Stomach (tissue), 9 donors: Measurements from ENCODE around the gene FASTK. TPM values are rescaled to one million over a fixed set of nuclear protein-coding genes. Genes with fewer than 3 reads are reported as not detected.
A peak's percentile ranks its signal among the peaks of the same experiment; 100 is the strongest.
"Not testable (repeated sequence)": the region's sequence is repeated elsewhere in the genome, so short reads cannot be mapped to it uniquely, and the experiment has no call there.

Source experiments
- DNase-seq, 2 donors: peaks; one replicate each; pipeline versions ENCODE4 v3.0.0 to v3.0.0-alpha.2; 2013 to 2019
- H3K27ac ChIP-seq, 5 donors: fragments of 200-600 bp in 4 of 5; sonication (generic) in 4 of 5; one replicate each; pipeline ENCODE4 v1.5.1; 2013 to 2019; ENCODE audit warnings: mild to moderate bottlenecking in 1 of 5, moderate library complexity in 1 of 5
- H3K27me3 ChIP-seq, 3 donors: fragments of 200-600 bp; sonication (generic); one replicate each; pipeline ENCODE4 v1.5.1; 2017 to 2019; ENCODE audit warnings: mixed run types in 1 of 3
- H3K36me3 ChIP-seq, 4 donors: fragments of 200-600 bp; sonication (generic); 1 replicate in 3 of 4; 2 replicates in 1 of 4; pipeline ENCODE4 v1.5.1; 2016 to 2019
- H3K4me1 ChIP-seq, 4 donors: fragments of 200-600 bp; sonication (generic); one replicate each; pipeline ENCODE4 v1.5.1; 2016 to 2019
- H3K4me3 ChIP-seq, 4 donors: fragments of 200-600 bp; sonication (generic) in 3 of 4; one replicate each; pipeline ENCODE4 v1.5.1; 2016 to 2019; ENCODE audit warnings: mild to moderate bottlenecking in 1 of 4
- H3K9me3 ChIP-seq, 4 donors: fragments of 200-600 bp; sonication (generic); one replicate each; pipeline ENCODE4 v1.5.1; 2016 to 2019
- EP300 ChIP-seq: sonication (generic); formaldehyde crosslinking; IDR thresholded peaks from one replicate; pipeline ENCODE4 v1.6.1; 2017; ENCODE audit warnings: antibody characterized with exemption
- POLR2A ChIP-seq, 4 donors: fragments of 450-650 bp; IDR thresholded peaks; one replicate each; pipeline ENCODE4 v1.6.1; 2016; ENCODE audit warnings: antibody characterized with exemption in 4 of 4, control low read depth in 2 of 4, mild to moderate bottlenecking in 1 of 4, moderate library complexity in 1 of 4
- POLR2AphosphoS5 ChIP-seq, 3 donors: sonication (generic); formaldehyde crosslinking; IDR thresholded peaks; one replicate each; pipeline ENCODE4 v1.6.1; 2016; ENCODE audit warnings: antibody characterized with exemption in 3 of 3
- WGBS, 5 donors: extraction: QIAGEN DNeasy Blood & Tissue Kit in 3 of 5; methylation state at CpG; one replicate each; pipeline versions ENCODE4 v1.1.5 to v1.1.7; 2013 to 2018; 5-methylcytosine and 5-hydroxymethylcytosine counted together
- intact Hi-C: fragments of 100-400 bp; cut with DNase I; formaldehyde crosslinking; loops from one replicate; pipeline ENCODE4 v1.15.1; 2023; ENCODE audit warnings: low total_unique reads
- polyA plus RNA-seq, 3 donors: library from polyadenylated mRNA; stranded (reverse); fragments of 200-250 nt; gene quantifications; one replicate each; pipeline ENCODE4 v1.2.3, GENCODE V29; 2013
- total RNA-seq, 5 donors: library from RNA; depleted of rRNA; stranded (reverse); fragments of >200 nt; gene quantifications; one replicate each; pipeline versions ENCODE4 v1.1.0 to v1.2.3, GENCODE V29; 2014 to 2016
- TF ChIP-seq, protein P1 (sequence below), 7 experiments: fragments of 450-650 bp in 4 of 7; fragments of 200-600 bp in 3 of 7; sonication (generic) in 3 of 7; IDR thresholded peaks; one replicate each; pipeline ENCODE4 v1.5.1; 2016 to 2019; ENCODE audit warnings: antibody characterized with exemption in 7 of 7, control low read depth in 2 of 7, mild to moderate bottlenecking in 1 of 7
- donor health status: healthy with polysubstance abuse.
- donor health status: Bipolar disorder and iron deficiency.
- donor health status: healthy.

FASTK gene
- total and polyA plus RNA-seq, 8 donors = 40.0 to 415 (median 122) TPM

DNA sequence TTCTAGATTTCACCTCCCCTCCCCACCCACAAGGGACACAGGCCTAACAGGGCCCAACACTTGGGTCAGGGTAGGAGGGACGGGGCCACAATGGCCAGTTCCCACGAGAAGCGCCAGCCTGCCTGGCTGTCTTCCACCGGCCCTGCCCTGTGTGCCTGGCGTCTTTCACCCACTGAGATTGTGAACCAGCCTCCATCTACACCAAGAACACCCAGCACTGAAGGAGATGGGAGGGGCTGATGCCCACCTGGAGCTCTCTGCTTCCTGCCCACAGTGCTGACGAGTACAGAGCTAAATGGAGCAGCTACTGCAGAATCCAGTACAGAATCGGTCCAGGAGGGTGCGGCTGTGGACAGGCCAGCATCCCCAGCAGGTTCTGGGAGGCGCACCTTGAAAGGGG is 34.6 kb downstream of the FASTK start:
- 70 to 79% (median 74%) methylated on average over 9 of the region's 9 CpGs for WGBS, 5 donors
- Histone ChIP-seq H3K4me3 (no peak overlapping the region), H3K36me3 (peaks cover 6 to 54% (median 45%) of the 10 kb centered on the region in 4 donors), H3K4me1 (peaks cover 6 to 21% (median 13%) of the 10 kb centered on the region in 4 donors), H3K9me3 (no peaks in the 10 kb centered on the region), H3K27ac (no peak overlapping the region), H3K27me3 (peaks cover 0 to 12% (median 8%) of the 10 kb centered on the region in 3 donors)
- intact Hi-C loops = no loop called here
- TF ChIP-seq EP300 (no peak), POLR2AphosphoS5 (IDR thresholded peaks at IDR 0.05) (no peak), POLR2A (IDR thresholded peaks at IDR 0.05) (no peak)
- TF ChIP-seq, protein P1, sequence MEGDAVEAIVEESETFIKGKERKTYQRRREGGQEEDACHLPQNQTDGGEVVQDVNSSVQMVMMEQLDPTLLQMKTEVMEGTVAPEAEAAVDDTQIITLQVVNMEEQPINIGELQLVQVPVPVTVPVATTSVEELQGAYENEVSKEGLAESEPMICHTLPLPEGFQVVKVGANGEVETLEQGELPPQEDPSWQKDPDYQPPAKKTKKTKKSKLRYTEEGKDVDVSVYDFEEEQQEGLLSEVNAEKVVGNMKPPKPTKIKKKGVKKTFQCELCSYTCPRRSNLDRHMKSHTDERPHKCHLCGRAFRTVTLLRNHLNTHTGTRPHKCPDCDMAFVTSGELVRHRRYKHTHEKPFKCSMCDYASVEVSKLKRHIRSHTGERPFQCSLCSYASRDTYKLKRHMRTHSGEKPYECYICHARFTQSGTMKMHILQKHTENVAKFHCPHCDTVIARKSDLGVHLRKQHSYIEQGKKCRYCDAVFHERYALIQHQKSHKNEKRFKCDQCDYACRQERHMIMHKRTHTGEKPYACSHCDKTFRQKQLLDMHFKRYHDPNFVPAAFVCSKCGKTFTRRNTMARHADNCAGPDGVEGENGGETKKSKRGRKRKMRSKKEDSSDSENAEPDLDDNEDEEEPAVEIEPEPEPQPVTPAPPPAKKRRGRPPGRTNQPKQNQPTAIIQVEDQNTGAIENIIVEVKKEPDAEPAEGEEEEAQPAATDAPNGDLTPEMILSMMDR (IDR thresholded peaks at IDR 0.05) = no peak
- DNase-seq = no peak

DNA sequence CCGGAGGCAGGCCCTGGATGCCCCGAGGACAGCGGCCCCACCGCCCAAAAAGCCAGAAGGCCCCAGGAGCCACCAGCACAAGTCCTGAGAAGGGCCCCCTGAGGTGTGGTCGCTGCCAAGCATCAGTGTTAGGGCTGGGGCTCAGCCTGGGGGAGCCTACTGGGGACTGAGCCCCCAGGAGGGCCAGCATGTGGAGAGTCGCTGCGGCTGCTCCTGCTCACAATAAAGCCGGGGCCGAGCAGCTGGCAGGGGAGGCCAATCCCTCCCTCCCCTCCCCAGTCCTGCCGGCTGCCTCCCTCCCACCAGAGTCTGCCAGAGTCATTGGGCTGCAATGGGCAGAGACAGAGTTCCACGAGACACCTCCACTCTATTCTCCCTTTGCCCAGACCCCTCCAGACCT is 35.3 kb downstream of the FASTK start:
- H3K27me3 ChIP-seq = peaks cover 0 to 5% (median under 1%) of the 10 kb centered on the region in 3 donors
- peaks cover 6 to 56% (median 47%) of the 10 kb centered on the region in 4 donors for H3K36me3 ChIP-seq
- no peak overlapping the region for H3K27ac ChIP-seq
- intact Hi-C loops = no loop called here
- no peak for DNase-seq
- peaks cover 5 to 17% (median 9%) of the 10 kb centered on the region in 4 donors for H3K4me1 ChIP-seq
- TF ChIP-seq POLR2AphosphoS5 (IDR thresholded peaks at IDR 0.05) (no peak), EP300 (no peak), POLR2A (IDR thresholded peaks at IDR 0.05) (no peak)
- TF ChIP-seq, protein P1 (IDR thresholded peaks at IDR 0.05) = no peak
- 83 to 94% (median 89%) methylated on average over 2 to 11 of the region's 11 CpGs for WGBS, 5 donors
- H3K4me3 ChIP-seq = no peak overlapping the region
- H3K9me3 ChIP-seq = no peaks in the 10 kb centered on the region

DNA sequence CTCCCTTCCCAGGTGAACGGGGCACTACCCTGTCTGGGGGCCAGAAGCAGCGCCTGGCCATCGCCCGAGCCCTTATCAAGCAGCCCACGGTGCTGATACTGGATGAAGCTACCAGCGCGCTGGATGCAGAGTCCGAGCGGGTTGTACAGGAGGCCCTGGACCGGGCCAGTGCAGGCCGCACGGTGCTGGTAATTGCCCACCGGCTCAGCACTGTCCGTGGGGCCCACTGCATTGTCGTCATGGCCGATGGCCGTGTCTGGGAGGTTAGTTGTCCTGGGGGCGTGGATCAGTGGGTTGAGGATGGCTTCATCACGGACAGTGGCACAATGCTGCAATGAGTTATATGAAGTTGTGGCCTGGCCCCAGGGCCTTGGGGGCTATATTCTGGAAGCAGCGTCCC is 36.6 kb downstream of the FASTK start:
- Histone ChIP-seq H3K4me1 (peaks cover 13 to 27% (median 20%) of the 10 kb centered on the region in 4 donors), H3K9me3 (no peaks in the 10 kb centered on the region), H3K36me3 (peaks cover 6 to 56% (median 47%) of the 10 kb centered on the region in 4 donors), H3K27me3 (no peaks in the 10 kb centered on the region), H3K4me3 (no peak overlapping the region), H3K27ac (no peak overlapping the region)
- no peak for DNase-seq
- 90 to 94% (median 93%) methylated on average over 19 to 20 of the region's 20 CpGs for WGBS, 5 donors
- intact Hi-C loops = no loop called here
- TF ChIP-seq POLR2A (IDR thresholded peaks at IDR 0.05) (no peak), POLR2AphosphoS5 (IDR thresholded peaks at IDR 0.05) (no peak), EP300 (no peak)
- TF ChIP-seq, protein P1 (IDR thresholded peaks at IDR 0.05) = no peak

DNA sequence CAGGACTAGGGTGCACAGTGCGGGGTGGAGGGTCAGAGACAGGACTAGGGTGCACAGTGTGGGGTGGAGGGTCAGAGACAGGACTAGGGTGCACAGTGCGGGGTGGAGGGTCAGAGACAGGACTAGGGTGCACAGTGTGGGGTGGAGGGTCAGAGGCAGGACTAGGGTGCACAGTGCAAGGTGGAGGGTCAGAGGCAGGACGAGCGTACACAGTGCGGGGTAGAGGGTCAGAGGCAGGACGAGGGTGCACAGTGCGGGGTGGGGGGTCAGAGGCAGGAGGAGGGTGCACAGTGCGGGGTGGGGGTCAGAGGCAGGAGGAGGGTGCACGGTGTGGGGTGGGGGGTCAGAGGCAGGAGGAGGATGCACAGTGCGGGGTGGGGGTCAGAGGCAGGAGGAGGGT is 37.2 kb downstream of the FASTK start:
- H3K27ac ChIP-seq, H3K4me3 ChIP-seq, H3K9me3 ChIP-seq, H3K27me3 ChIP-seq, intact Hi-C loops, DNase-seq: not testable (repeated sequence)
- 84 to 93% (median 91%) methylated on average over 8 to 10 of the region's 10 CpGs for WGBS, 5 donors
- Histone ChIP-seq H3K36me3 (peaks cover 6 to 56% (median 47%) of the 10 kb centered on the region in 4 donors), H3K4me1 (peaks cover 18 to 33% (median 25%) of the 10 kb centered on the region in 4 donors)

DNA sequence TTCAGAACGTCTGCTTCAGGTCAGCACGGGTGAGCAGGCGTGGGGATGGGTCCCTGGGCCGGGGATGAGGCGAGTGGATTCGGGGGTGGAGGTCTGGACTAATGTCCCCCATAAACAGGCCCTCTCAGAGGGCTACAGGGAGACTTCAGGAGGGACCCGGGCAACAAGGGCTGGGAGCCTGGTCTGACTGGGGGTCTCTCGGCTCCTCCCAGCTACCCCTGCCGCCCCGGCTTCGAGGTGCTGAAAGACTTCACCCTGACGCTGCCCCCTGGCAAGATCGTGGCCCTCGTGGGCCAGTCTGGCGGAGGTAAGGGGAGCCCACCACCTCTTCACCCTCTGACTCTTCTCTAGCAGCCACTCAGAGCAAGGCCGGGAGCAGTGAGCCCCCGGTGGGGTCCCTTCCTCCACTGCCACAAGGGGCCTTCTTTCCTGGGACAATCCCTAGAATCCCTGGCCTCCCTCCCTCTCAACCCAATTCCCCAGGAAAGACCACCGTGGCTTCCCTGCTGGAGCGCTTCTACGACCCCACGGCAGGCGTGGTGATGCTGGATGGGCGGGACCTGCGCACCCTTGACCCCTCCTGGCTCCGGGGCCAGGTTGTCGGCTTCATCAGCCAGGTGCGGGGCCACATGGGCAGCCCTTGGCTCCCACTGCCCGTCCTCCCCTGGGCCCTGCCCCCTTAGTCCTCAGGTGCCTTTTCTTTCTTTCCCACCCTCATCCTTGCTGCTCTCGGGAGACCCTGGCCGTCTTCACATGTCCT is 39.8 kb downstream of the FASTK start:
- H3K9me3 ChIP-seq = no peaks in the 10 kb centered on the region
- peak overlapping the region in 1 of 5 donors; percentile 75 for H3K27ac ChIP-seq
- DNase-seq = no peak
- H3K4me1 ChIP-seq = peaks cover 12 to 22% (median 17%) of the 10 kb centered on the region in 4 donors
- TF ChIP-seq POLR2A (IDR thresholded peaks at IDR 0.05) (no peak), EP300 (no peak), POLR2AphosphoS5 (IDR thresholded peaks at IDR 0.05) (no peak)
- TF ChIP-seq, protein P1 (IDR thresholded peaks at IDR 0.05) = no peak
- peaks cover 12 to 75% (median 61%) of the 10 kb centered on the region in 4 donors for H3K36me3 ChIP-seq
- no peak overlapping the region for H3K4me3 ChIP-seq
- intact Hi-C loops = no loop called here
- H3K27me3 ChIP-seq = no peaks in the 10 kb centered on the region
- WGBS, 5 donors = 89 to 93% (median 91%) methylated on average over 19 to 30 of the region's 30 CpGs
